Upper lobe of left lung (tissue), 6 donors: ENCODE data around the gene PDGFC. TPM values are rescaled to one million over a fixed set of nuclear protein-coding genes. Genes with fewer than 3 reads are reported as not detected.
A peak's percentile ranks its signal among the peaks of the same experiment; 100 is the strongest.

Experiments
- ATAC-seq, 2 donors: fragments of 200-7000 bp; cut with Tn5 transposase; one replicate each; pipeline ENCODE4 v1.9.1; 2022; ENCODE audit warnings: mild to moderate bottlenecking in 2 of 2, moderate library complexity in 2 of 2; ENCODE audit not compliant: low FRiP score in 2 of 2
- DNase-seq, 2 donors: peaks; one replicate each; pipeline ENCODE4 v3.0.0-alpha.2; 2019 to 2020
- H3K27ac ChIP-seq, 4 donors: fragments of 200-600 bp; sonication (generic); one replicate each; pipeline ENCODE4 v1.5.1; 2016 to 2019
- H3K27me3 ChIP-seq, 4 donors: fragments of 200-600 bp; sonication (generic); one replicate each; pipeline ENCODE4 v1.5.1; 2017 to 2019
- H3K36me3 ChIP-seq, 4 donors: fragments of 200-600 bp; sonication (generic); one replicate each; pipeline ENCODE4 v1.5.1; 2016 to 2019
- H3K4me1 ChIP-seq, 4 donors: fragments of 200-600 bp; sonication (generic); one replicate each; pipeline ENCODE4 v1.5.1; 2018 to 2019
- H3K4me3 ChIP-seq, 4 donors: fragments of 200-600 bp; sonication (generic); one replicate each; pipeline ENCODE4 v1.5.1; 2017 to 2019; ENCODE audit warnings: mild to moderate bottlenecking in 2 of 4, moderate library complexity in 1 of 4
- H3K9me3 ChIP-seq, 4 donors: fragments of 200-600 bp; sonication (generic); one replicate each; pipeline ENCODE4 v1.5.1; 2018 to 2019
- EP300 ChIP-seq, 4 donors: sonication (generic); formaldehyde crosslinking; IDR thresholded peaks; one replicate each; pipeline ENCODE4 v1.5.1; 2017; ENCODE audit warnings: antibody characterized with exemption in 4 of 4, control low read depth in 2 of 4
- POLR2A ChIP-seq, 4 donors: fragments of 450-650 bp; IDR thresholded peaks; one replicate each; pipeline ENCODE4 v1.5.1; 2016 to 2017; ENCODE audit warnings: antibody characterized with exemption in 4 of 4, mild to moderate bottlenecking in 2 of 4
- POLR2AphosphoS5 ChIP-seq, 2 donors: sonication (generic); formaldehyde crosslinking; IDR thresholded peaks; one replicate each; pipeline ENCODE4 v1.5.1; 2017; ENCODE audit warnings: antibody characterized with exemption in 2 of 2
- WGBS, 2 donors: methylation state at CpG; one replicate each; pipeline ENCODE4 v1.1.5; 2017 to 2018; 5-methylcytosine and 5-hydroxymethylcytosine counted together
- total RNA-seq, 6 donors: library from RNA; depleted of rRNA in 4 of 6; stranded (reverse); fragments of >200 nt in 4 of 6; gene quantifications; one replicate each; pipeline versions ENCODE4 v1.1.0 to v1.2.1, GENCODE V29; 2016 to 2021
- TF ChIP-seq, protein P1 (sequence below), 6 experiments: fragments of 450-650 bp in 4 of 6; fragments of 200-600 bp in 2 of 6; sonication (generic) in 2 of 6; IDR thresholded peaks; one replicate each; pipeline ENCODE4 v1.5.1; 2016 to 2019; ENCODE audit warnings: antibody characterized with exemption in 6 of 6
- donor health status: DM: no; HTN: no; CAD: no; lungs with moderate emphysema.
- donor health status: DM: no; HTN: yes; CAD: no; lungs with severe emphysema.

PDGFC gene
- total RNA-seq, 6 donors from 2014 or later: 14.4 to 39.9 (median 28.5) TPM

- TF ChIP-seq EP300 (IDR thresholded peaks at IDR 0.05) (no peak), POLR2AphosphoS5 (IDR thresholded peaks at IDR 0.05) (no peak), POLR2A (IDR thresholded peaks at IDR 0.05) (no peak)
- TF ChIP-seq, protein P1, sequence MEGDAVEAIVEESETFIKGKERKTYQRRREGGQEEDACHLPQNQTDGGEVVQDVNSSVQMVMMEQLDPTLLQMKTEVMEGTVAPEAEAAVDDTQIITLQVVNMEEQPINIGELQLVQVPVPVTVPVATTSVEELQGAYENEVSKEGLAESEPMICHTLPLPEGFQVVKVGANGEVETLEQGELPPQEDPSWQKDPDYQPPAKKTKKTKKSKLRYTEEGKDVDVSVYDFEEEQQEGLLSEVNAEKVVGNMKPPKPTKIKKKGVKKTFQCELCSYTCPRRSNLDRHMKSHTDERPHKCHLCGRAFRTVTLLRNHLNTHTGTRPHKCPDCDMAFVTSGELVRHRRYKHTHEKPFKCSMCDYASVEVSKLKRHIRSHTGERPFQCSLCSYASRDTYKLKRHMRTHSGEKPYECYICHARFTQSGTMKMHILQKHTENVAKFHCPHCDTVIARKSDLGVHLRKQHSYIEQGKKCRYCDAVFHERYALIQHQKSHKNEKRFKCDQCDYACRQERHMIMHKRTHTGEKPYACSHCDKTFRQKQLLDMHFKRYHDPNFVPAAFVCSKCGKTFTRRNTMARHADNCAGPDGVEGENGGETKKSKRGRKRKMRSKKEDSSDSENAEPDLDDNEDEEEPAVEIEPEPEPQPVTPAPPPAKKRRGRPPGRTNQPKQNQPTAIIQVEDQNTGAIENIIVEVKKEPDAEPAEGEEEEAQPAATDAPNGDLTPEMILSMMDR (IDR thresholded peaks at IDR 0.05): no peak
- Histone ChIP-seq H3K27ac (no peak overlapping the region), H3K27me3 (no peaks in the 10 kb centered on the region), H3K36me3 (no peaks in the 10 kb centered on the region), H3K4me3 (no peak overlapping the region), H3K9me3 (no peaks in the 10 kb centered on the region), H3K4me1 (peaks cover 3 to 22% (median 13%) of the 10 kb centered on the region in 4 donors)
- DNase-seq: no peak
- 82 to 84% methylated on average over 3 of the region's 3 CpGs for WGBS, 2 donors
- no peak for ATAC-seq
Observed at GRCh38 chr4:156963419-156963818, 8.2 kb downstream of the PDGFC start.

DNA sequence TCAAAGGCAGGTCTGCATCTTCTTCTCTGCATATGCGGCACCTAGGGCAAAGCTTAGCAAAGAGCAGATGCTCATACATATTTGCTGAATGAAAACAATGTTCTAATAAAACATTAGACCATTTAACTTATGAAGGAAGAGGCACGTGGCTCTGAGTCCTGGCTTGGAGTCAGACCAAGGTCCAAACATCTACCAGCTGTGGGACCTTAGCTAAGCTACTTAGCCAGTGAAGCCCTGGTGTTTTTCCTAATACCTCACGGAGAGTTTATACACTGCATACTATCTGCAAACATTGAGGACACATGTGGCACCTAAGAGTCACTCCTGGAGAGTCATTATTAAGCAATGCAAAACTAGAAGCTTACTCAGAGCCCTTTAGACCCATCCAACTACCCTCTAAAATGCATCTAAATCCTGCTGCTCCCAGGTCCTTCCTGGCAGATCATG, 9.0 kb downstream of the PDGFC start:
- Histone ChIP-seq H3K9me3 (no peaks in the 10 kb centered on the region), H3K4me3 (no peak overlapping the region), H3K36me3 (no peaks in the 10 kb centered on the region), H3K27ac (no peak overlapping the region), H3K4me1 (peaks cover 3 to 20% (median 9%) of the 10 kb centered on the region in 4 donors), H3K27me3 (no peaks in the 10 kb centered on the region)
- 50 to 60% methylated on average over 3 of the region's 3 CpGs for WGBS, 2 donors
- TF ChIP-seq POLR2AphosphoS5 (IDR thresholded peaks at IDR 0.05) (no peak), POLR2A (IDR thresholded peaks at IDR 0.05) (no peak), EP300 (IDR thresholded peaks at IDR 0.05) (no peak)
- TF ChIP-seq, protein P1 (IDR thresholded peaks at IDR 0.05): no peak
- DNase-seq: peak in 1 of 2 donors; percentile 25
- peak; percentile 51 to 76 for ATAC-seq

DNA sequence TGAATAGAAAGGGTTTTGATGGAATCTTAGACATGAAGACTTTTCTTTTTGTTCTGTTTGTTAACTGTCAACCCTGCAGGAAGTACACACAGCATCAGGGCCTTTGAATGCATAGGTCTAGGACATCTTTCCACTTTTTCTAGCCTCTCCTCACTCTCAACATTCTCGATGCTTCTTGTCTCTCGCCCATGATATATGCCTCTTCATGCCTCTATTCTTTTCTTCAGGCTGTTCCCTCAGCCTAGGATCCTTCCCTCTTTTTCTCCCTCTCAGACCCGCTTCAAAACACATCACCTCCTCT, 9.6 kb downstream of the PDGFC start:
- Histone ChIP-seq H3K27me3 (no peaks in the 10 kb centered on the region), H3K4me1 (peaks cover 3 to 20% (median 8%) of the 10 kb centered on the region in 4 donors), H3K9me3 (no peaks in the 10 kb centered on the region), H3K27ac (no peak overlapping the region), H3K4me3 (no peak overlapping the region), H3K36me3 (no peaks in the 10 kb centered on the region)
- TF ChIP-seq POLR2A (IDR thresholded peaks at IDR 0.05) (no peak), POLR2AphosphoS5 (IDR thresholded peaks at IDR 0.05) (no peak), EP300 (IDR thresholded peaks at IDR 0.05) (no peak)
- TF ChIP-seq, protein P1 (IDR thresholded peaks at IDR 0.05): no peak
- DNase-seq (no peak), ATAC-seq (no peak)
- WGBS, 2 donors: 67 to 68% methylated on average over 3 of the region's 3 CpGs

GRCh38 chr4:156961196-156962057, 10.2 kb downstream of the PDGFC start:
- Histone ChIP-seq H3K27ac (no peak overlapping the region), H3K27me3 (no peaks in the 10 kb centered on the region), H3K36me3 (no peaks in the 10 kb centered on the region), H3K9me3 (no peaks in the 10 kb centered on the region), H3K4me3 (no peak overlapping the region), H3K4me1 (peaks cover 3 to 20% (median 8%) of the 10 kb centered on the region in 4 donors)
- TF ChIP-seq POLR2A (IDR thresholded peaks at IDR 0.05): no peak
- no peak for TF ChIP-seq POLR2AphosphoS5 (IDR thresholded peaks at IDR 0.05)
- TF ChIP-seq EP300 (IDR thresholded peaks at IDR 0.05): no peak
- TF ChIP-seq, protein P1 (IDR thresholded peaks at IDR 0.05): no peak
- ATAC-seq (no peak), DNase-seq (no peak)
- WGBS, 2 donors: 52 to 58% methylated on average over 9 of the region's 9 CpGs
